ENCODE results near the gene CLCF1. TPM values are rescaled to one million over a fixed set of nuclear protein-coding genes. Genes with fewer than 3 reads are reported as not detected.

Gene CLCF1
- total RNA-seq, 6 donors from 2014 or later: 3.7 to 29.5 (median 6.0) TPM

DNA sequence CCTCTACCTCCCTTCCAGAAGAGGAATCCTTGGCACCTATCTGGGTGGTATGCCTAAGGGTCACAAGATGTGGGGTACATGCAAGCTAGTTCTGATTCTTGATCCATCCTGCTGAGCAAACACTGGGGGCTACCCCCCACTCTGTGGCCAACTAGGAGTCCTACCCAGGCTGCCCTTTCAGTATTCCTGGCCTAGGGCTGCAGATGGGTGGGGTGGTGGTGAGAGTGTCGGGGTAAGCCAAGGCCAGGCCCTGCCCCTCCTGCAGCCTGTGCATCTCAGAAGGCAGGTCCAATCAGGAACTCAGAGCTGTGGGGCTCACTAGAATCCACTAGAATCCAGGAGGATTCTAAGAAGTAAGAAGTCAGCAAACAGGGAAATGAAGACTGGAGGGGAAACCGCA lies 59.2 kb downstream of the CLCF1 start:
- H3K4me3 ChIP-seq: no peak overlapping the region
- H3K4me1 ChIP-seq: peaks cover 19 to 26% (median 22%) of the 10 kb centered on the region in 4 donors
- no peak for ATAC-seq (ENCODE audit: low FRiP score in 2 of 2)
- H3K27me3 ChIP-seq: no peaks in the 10 kb centered on the region
- H3K9me3 ChIP-seq: no peaks in the 10 kb centered on the region
- TF ChIP-seq EP300 (IDR thresholded peaks at IDR 0.05): no peak
- DNase-seq: no peak
- 94 to 95% methylated on average over 2 of the region's 2 CpGs for WGBS, 2 donors
- H3K36me3 ChIP-seq: peaks cover 5 to 26% (median 17%) of the 10 kb centered on the region in 4 donors
- no peak overlapping the region for H3K27ac ChIP-seq

Small RNA genes lying within 50 kb of the gene (small RNA-seq; reads per million reads assigned to genes)
- gene RN7SKP239 (0 to 0.07 (median 0) reads per million in 4 donors), gene RNU6-1238P (0 reads per million in 4 donors)

Other genes starting within 250 kb of the CLCF1 start
- gene GRK2, start 107.1 kb downstream of the CLCF1 start, total RNA-seq: 100 to 1,000 TPM in 4 of 6 donors, 10 to 100 TPM in 2; 76.9 to 232 (median 117) TPM
- 100 to 1,000 TPM in 2 of 6 donors, 10 to 100 TPM in 4; 47.4 to 221 (median 78.3) TPM for gene ANKRD13D, start 84.3 kb downstream of the CLCF1 start, total RNA-seq
- 10 to 100 TPM; 35.9 to 99.2 (median 53.8) TPM for gene SSH3, start 70.1 kb downstream of the CLCF1 start, total RNA-seq
- 100 to 1,000 TPM in 4 of 6 donors, 10 to 100 TPM in 2; 55.5 to 173 (median 106) TPM for gene POLD4, start 20.1 kb downstream of the CLCF1 start, total RNA-seq
- gene RAD9A, start 18.4 kb upstream of the CLCF1 start, total RNA-seq: 100 to 1,000 TPM in 1 of 6 donors, 10 to 100 TPM in 5; 20.4 to 115 (median 28.2) TPM
- 100 to 1,000 TPM in 3 of 6 donors, 10 to 100 TPM in 3; 83.8 to 191 (median 135) TPM for gene PPP1CA, start 28.3 kb upstream of the CLCF1 start, total RNA-seq
- 10 to 100 TPM in 5 of 6 donors, 1 to 10 TPM in 1; 8.4 to 45.3 (median 32.7) TPM for gene TBC1D10C, start 30.5 kb upstream of the CLCF1 start, total RNA-seq
- 1 to 10 TPM in 2 of 6 donors, under 1 TPM in 4; 0.49 to 4.2 (median 0.89) TPM for gene CARNS1, start 42.1 kb upstream of the CLCF1 start, total RNA-seq
- 10 to 100 TPM; 35.2 to 94.3 (median 50.4) TPM for gene RPS6KB2, start 54.9 kb upstream of the CLCF1 start, total RNA-seq
- gene PTPRCAP, start 64.1 kb upstream of the CLCF1 start, total RNA-seq: 10 to 100 TPM; 12.8 to 34.0 (median 18.0) TPM
- gene CORO1B, start 69.9 kb upstream of the CLCF1 start, total RNA-seq: 100 to 1,000 TPM in 4 of 6 donors, 10 to 100 TPM in 2; 49.0 to 178 (median 118) TPM
- not detected for gene GPR152, start 79.1 kb upstream of the CLCF1 start, total RNA-seq
- gene CABP4, start 81.8 kb upstream of the CLCF1 start, total RNA-seq: 1 to 10 TPM; 1.5 to 4.7 (median 2.3) TPM
- gene TMEM134, start 95.7 kb upstream of the CLCF1 start, total RNA-seq: 100 to 1,000 TPM in 1 of 6 donors, 10 to 100 TPM in 5; 51.2 to 102 (median 75.2) TPM
- gene AIP, start 109.4 kb upstream of the CLCF1 start, total RNA-seq: 100 to 1,000 TPM in 1 of 6 donors, 10 to 100 TPM in 5; 51.1 to 101 (median 75.3) TPM
- gene PITPNM1, start 131.8 kb upstream of the CLCF1 start, total RNA-seq: 10 to 100 TPM; 32.0 to 90.1 (median 40.7) TPM
- gene CDK2AP2, start 134.6 kb upstream of the CLCF1 start, total RNA-seq: 100 to 1,000 TPM in 2 of 6 donors, 10 to 100 TPM in 4; 36.7 to 119 (median 89.0) TPM
- gene CABP2, start 149.8 kb upstream of the CLCF1 start, total RNA-seq: not detected
- gene GSTP1, start 210.2 kb upstream of the CLCF1 start, total RNA-seq: 1,000 to 10,000 TPM in 4 of 6 donors, 100 to 1,000 TPM in 2; 600 to 1,952 (median 1,144) TPM
- gene NDUFV1, start 233.3 kb upstream of the CLCF1 start, total RNA-seq: 100 to 1,000 TPM; 169 to 395 (median 205) TPM

All from upper lobe of left lung (tissue), 6 donors.